GM21447 (cell line): ENCODE data around the gene ARRB2.

Experiments used
- ATAC-seq: cut with Tn5 transposase; IDR thresholded peaks from one replicate; pipeline ENCODE4 v1.9.1; 2021; ENCODE audit not compliant: unreplicated experiment

The ARRB2 gene

DNA sequence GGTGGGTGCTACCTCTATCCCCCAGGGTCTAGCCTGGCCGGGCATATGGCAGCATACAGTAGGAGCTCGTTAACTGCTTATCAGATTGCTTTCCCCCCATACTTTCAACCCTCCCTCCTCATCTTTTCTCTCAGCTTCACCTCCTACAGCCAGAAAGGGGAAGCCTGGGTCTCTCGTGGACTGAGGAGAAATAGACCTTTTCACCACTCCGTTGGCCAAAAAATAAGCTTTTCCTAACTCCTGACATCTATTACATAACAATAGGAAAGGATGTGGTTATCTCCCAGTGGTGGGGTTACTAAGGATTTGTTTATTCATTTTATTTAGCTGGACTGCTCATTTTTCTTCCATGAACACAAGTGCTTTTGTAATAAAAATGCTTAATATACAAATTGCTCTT is 38.3 kb downstream of the ARRB2 start:
- no peak for ATAC-seq

- no peak for ATAC-seq
Observed at GRCh38 chr17:4750606-4751005, 40.2 kb downstream of the ARRB2 start.

DNA sequence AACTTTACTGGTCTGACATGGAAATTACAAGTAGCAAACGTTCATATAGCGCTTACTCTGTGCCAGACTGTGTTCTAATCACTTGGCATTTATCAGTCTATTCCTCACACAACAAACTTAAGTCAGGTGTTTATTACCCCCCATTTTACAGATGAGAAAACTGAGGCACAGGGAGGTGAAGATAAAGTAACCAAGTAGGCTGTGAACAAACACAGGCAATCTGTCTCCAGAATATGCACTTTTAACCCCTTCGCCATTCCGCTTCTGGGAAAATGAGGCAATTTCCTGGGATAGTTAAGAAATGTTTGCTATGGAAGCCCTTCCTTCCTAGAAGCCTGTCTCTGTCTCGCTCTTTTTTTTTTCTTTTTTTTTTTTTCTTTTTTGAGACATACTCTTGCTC is 41.5 kb downstream of the ARRB2 start:
- no peak for ATAC-seq

DNA sequence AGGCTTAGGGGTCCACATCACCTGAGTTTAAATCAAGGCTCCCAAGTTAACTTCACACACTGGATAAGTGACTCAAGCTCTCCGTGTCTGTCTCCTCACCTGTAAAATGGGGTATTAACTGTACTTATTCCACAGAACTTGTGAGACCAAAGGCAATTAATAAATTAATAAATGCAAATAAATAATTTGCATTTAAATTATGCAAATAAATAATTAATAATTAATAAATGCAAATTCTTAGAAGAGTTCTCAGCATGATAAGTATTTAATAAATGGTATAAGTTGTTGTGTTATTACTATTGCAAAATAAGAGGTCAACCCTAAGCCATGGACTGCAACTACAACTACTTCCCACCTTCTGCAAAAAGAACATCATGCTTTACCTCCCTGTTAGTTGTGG is 43.0 kb downstream of the ARRB2 start:
- no peak for ATAC-seq

DNA sequence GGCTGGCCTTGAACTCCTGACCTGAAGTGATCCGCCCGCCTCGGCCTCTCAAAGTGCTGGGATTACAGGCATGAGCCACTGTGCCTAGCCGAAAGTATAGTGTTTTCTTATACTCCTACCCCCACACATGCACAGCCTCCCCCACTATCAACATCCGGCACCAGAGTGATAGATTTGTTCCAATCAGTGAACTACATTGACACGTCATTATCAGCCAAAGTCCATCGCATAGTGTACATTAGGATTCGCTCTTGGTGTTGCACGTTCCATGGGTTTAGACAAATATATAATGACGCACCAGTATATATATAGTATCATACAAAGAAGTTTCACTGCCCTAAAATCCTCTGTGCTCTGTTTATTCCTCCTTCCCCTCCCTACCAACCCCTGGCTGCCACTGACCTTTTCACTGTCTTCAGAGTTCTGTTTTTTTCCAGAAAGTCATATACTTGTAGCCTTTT is 49.4 kb downstream of the ARRB2 start:
- ATAC-seq: no peak

DNA sequence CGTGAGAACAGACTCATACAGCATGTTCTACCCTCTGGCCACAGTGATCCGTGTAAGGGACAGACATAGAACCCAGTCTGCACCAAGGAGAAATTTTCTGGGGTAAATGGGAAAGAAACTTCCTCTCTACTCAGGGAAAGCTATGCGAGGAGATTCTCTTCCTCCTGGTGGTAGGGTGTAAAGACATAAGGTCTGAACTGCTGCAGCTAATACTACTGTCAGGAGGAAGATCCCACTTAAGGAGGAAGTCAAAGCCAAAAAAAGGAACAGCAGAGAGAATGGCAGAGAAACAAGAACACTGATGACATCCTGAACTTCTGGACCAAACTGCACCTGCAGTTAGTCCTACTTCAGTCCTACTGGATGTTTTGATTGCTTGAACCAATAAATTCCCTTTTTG is 54.2 kb downstream of the ARRB2 start:
- ATAC-seq: no peak

- no peak for ATAC-seq
Observed at GRCh38 chr17:4766201-4766600, 55.8 kb downstream of the ARRB2 start.

- ATAC-seq: no peak
Observed at GRCh38 chr17:4766723-4767122, 56.3 kb downstream of the ARRB2 start.

GRCh38 chr17:4768298-4768697 is 57.9 kb downstream of the ARRB2 start:
- no peak for ATAC-seq

DNA sequence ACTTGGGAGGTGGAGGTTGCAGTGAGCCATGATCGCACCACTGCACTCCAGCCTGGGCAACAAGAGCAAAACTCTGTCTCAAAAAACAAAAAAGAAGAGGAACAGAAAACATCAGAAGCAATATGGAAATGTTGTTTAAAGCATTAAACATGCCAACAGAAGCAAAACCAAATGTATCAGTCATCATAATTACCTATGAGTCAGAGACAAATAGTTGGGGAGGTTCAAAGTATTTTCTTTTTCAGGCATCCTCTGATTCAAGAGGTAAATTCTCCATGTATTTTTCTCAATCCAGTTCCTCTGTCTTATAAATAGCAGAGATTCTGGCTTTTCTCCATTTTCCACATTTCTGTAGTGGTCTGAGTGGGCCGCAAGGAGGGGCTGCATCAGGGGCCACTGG is 59.2 kb downstream of the ARRB2 start:
- no peak for ATAC-seq
